GM19043 (cell line): ENCODE data around the gene INAFM2.

Experiments used
- ATAC-seq: cut with Tn5 transposase; IDR thresholded peaks from one replicate; pipeline ENCODE4 v1.9.1; 2021; ENCODE audit warnings: low read depth; ENCODE audit not compliant: unreplicated experiment

Gene INAFM2

DNA sequence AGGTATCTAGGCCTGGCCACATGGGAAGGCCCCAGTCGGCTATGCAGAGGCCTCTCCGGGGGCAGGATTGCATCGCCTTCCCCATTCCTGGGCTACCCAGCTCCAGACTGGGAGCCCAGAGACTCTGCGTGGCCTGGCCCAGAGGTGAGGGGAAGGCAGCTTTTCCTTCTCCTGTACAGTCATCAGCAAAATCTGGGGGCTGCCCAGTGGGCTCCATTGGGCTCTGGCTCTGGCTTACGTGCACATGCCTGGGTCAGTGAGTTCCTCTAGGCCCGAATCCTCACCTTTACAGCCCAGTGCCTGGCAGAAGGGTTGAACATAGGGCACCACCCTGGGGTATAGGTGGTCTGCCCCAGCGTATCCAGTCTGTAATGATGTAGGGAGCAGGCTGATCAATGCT is 36.7 kb upstream of the INAFM2 start:
- ATAC-seq, result no peak

DNA sequence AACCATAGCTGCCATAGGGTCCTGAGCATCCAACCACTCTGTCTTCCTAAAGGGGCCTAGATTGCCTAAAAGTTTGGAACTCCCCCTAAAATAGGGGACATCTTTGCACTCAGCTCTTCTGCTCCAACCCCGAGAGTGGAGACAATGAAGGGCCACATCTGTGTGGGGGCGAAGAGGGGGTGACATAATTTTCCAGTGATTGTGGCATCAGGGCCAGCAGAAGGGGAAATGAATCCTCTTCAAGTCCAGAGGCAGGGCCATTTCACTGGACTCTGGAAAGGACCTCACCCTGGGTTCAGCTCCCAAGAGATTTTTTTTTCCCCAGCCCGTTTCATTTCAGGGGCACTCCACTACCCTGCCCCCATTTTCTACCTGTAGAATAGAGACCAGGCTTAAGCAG is 36.0 kb upstream of the INAFM2 start:
- ATAC-seq, result no peak

GRCh38 chr15:40287968-40288367 is 35.5 kb upstream of the INAFM2 start:
- ATAC-seq, result no peak

GRCh38 chr15:40289140-40289775 is 34.2 kb upstream of the INAFM2 start:
- no peak for ATAC-seq

DNA sequence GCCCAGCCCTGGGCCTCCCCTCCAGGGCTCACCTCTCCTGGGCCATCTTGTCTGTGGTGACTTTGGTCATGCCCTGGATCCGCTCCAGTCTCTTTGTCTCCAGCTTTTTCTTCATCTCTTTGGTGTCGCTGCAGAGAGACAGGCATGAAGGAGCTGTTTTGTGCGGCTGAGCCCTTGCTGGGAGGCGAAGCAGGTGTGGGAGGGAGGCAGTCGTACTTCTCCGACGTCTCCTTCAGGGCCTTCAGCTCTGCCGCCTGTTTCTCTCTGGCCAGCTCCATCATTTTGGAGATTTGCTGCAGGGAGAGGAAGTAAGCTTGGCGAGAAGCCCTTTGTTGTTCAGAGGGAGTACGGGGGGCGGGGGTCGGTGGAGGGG is 33.0 kb upstream of the INAFM2 start:
- no peak for ATAC-seq

DNA sequence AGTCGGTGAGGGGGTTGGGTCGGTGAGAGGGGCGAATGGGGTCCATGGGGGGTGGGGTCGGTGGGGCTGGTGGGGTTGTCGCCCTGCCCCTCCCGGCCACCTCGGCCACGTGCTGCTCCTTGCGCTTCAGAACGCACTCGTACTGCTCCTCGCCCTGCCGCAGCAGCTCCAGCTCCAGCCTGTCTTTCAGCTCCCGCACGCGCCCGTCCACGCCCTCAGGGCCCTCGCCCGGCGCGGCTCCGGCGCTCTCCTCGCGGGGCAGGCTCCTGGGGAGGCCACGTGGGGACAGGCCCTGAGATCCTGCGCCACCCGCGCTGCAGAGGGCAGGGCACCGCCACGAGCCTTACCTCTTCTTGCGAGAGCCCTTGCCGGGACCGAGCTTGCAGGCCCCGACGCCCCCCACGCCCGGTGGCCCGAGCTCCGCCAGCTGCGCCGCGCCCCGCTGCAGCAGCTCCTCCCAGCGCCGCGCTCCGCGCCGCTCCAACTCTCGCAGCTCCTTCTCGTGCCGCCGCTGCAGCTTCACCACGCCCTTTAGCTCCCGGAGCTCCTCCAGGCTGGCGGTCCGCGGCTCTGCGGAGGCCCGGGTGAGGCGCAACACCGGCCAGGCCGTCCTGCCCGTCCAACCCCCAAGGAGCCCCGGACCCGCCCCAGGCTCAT is 32.4 kb upstream of the INAFM2 start:
- no peak for ATAC-seq

- ATAC-seq, result no peak
These were observed 31.2 kb upstream of the INAFM2 start for GRCh38 chr15:40292246-40292645.

DNA sequence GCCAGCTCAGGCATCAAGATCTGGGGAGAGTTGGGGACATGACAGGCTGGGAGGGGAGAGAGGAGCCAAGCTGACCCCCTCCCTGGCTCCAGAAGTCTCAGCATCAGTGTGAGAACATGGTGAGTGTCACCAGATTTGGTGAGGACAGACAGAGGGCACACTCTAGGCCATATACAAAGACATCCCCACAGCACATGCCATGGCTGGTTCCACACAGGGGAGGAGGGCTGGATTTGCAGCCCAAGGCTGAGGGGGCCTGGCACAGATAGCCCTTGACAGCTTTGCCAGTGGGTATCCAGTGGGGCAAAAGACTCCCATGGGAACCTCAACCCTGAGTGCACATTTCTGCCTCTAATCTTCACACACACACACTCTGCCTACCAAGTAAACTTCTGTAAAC is 30.5 kb upstream of the INAFM2 start:
- ATAC-seq, result no peak

DNA sequence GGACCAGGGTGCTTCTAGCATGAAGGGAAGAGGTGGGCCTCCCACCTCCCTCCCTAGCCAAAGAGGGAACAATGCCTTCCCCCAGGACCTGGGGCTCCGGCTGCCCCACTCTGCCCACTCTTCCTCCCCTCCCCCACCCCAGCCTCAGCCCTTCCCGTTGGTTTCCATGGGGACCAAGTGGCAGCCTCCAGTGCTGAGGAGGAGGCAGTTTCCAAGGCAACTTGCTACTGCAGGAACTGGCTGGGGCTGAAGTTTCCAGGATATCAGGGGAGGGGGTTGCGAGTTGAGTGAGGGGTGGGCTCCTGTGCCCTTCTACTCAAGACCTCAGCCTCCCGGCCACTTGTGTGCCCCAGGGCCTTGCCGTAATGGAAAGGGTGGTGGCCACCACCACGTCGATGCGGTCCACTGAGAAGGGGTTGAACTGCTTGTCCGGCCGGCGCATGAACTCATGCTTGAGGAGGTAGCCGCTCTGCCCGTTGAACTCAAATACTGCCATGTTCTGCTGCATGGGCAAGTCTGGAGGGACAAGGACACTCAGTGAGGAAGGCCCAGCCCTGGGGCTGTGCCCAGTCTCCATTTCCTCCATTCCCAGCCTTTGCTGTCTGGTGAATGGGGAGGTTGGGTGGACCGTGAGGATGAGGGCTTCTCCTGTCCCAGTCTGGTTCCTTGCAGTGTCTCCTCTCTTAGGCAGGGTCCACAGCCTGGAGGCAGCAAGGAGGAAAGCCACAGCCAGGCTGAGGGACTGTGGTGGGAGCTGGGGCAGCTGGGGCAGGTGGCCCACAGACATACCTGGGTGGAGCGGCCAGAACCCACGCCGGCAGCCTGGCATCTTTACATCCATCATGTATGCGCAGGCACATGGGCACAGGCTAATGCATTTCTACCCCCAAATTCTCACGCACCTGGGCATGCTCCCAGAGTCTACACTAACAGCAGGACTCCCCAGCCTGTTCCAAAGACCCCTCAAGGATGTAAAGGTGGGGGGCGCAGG is 29.3 kb upstream of the INAFM2 start:
- no peak for ATAC-seq

DNA sequence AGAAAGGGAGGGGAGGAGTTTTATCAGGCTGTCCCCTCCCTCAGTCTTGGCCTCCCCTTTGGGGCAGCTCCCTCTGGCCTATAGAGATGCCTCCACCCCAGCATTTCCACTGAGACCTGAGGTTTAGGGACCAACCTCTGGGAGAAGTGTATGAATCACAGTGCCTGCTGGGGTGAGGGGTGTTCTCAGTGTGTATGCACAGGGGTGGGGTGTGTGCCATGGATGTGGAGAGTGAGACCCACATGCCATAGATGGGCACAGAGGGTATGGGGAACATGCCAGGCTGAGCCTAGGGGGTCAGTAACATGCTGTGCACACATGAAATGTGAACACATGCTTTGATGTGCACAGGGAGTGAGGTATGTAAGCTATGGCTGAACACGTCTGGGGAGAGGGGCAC is 28.2 kb upstream of the INAFM2 start:
- no peak for ATAC-seq

GRCh38 chr15:40295877-40296560 is 27.5 kb upstream of the INAFM2 start:
- ATAC-seq, result no peak

DNA sequence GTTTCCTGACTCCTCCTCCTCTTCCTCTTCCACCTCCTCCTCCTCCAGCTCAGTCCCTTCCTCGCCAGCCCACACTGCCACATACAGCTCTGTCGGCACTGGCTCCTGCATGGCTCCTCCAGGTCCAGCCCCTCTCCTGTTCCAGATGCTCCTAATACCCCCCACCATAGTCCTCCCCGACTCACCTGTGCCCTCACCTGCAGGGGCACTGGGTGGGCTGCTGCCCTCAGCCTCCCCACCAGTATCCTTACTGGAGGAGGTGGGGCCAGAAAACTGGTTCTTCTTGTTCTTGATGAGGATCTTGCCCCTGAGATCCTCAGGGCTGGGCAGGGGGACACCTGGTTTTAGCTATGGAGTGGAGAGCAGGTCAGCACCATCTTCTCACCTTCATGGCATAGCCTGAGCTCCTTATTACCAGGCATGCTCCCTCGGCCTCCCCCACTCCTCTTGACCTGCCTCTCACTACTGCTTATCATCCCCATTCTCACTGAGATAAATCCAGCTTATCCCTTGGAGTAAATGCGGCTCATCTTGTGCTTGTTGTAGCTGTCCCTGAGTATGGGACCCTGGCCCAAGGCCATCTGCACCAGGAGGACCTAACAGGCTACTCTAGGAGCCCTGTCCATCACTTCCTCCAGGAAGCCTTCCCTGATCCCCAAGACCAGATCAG is 26.8 kb upstream of the INAFM2 start:
- ATAC-seq, result no peak

- no peak for ATAC-seq
These were observed 26.1 kb upstream of the INAFM2 start for GRCh38 chr15:40297356-40297755.

GRCh38 chr15:40298216-40298935 is 25.1 kb upstream of the INAFM2 start:
- ATAC-seq, result no peak

- ATAC-seq, result no peak
These were observed 23.1 kb upstream of the INAFM2 start for GRCh38 chr15:40300367-40300766.

- ATAC-seq, result no peak
These were observed 22.7 kb upstream of the INAFM2 start for GRCh38 chr15:40300771-40301170.

- ATAC-seq, result no peak
These were observed 21.9 kb upstream of the INAFM2 start for GRCh38 chr15:40301467-40302179.

DNA sequence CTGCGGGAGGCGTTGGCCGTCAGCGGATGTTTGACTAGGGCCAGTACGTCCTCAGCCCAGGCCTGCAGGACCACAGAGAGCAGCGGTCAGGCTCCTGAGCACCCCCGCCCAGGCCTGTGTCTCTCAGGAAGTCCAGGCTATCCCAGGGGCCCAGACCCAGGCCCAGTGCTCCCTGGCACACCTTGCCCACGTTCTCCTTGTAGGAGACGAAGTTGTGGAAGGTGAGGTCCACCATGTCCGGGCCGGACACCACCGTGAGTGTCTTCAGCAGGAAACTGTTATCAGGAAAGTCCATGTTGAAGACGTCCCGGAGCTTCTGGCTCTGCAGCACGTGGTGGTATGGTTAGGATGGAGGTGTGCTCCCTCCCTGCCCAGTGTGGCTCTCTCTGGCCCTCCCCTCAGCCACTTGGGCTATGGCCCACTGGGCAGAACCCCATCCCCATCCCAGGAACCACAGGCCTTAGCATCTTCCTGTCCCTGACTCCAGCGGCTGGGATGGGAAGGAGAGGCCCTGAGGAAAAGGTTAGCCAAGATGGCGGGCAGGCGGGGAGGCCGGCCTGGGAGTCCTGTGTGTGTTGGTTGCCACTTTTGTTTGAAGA is 21.1 kb upstream of the INAFM2 start:
- ATAC-seq, result no peak

DNA sequence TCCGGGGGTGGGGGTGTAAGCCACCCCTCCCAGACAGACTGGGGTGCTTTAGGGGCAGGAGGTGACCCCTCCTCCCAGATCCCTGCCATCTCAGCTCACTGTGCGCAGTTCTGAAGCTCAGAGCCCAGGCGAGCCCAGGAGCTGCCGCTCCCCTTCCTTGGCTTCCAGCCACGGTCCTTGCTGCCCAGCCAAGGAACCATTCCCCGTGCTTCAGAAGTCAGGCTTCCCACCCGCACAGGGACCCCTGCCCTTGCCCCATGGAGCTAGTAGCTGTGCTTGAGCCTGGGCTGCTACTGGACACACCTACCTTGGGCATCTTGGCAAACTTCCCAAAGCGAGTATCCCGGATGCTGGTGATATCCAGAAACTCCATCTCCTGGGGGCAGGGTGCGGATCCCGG is 20.5 kb upstream of the INAFM2 start:
- ATAC-seq, result no peak
